ENCODE measurements around the gene AGAP5.
"Not testable (repeated sequence)": the region's sequence is repeated elsewhere in the genome, so short reads cannot be mapped to it uniquely, and the experiment has no call there.

GRCh38 chr10:73714483-73714882 lies 16.6 kb upstream of the AGAP5 start:
- TF ChIP-seq, protein P1, sequence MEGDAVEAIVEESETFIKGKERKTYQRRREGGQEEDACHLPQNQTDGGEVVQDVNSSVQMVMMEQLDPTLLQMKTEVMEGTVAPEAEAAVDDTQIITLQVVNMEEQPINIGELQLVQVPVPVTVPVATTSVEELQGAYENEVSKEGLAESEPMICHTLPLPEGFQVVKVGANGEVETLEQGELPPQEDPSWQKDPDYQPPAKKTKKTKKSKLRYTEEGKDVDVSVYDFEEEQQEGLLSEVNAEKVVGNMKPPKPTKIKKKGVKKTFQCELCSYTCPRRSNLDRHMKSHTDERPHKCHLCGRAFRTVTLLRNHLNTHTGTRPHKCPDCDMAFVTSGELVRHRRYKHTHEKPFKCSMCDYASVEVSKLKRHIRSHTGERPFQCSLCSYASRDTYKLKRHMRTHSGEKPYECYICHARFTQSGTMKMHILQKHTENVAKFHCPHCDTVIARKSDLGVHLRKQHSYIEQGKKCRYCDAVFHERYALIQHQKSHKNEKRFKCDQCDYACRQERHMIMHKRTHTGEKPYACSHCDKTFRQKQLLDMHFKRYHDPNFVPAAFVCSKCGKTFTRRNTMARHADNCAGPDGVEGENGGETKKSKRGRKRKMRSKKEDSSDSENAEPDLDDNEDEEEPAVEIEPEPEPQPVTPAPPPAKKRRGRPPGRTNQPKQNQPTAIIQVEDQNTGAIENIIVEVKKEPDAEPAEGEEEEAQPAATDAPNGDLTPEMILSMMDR (IDR thresholded peaks at IDR 0.05) = not testable (repeated sequence)
- not testable (repeated sequence) for TF ChIP-seq POLR2A (IDR thresholded peaks at IDR 0.05)
